Ascending aorta (tissue), 2 donors: ENCODE results near the gene ELAVL1. TPM values are rescaled to one million over a fixed set of nuclear protein-coding genes. Genes with fewer than 3 reads are reported as not detected.

Experiments
- DNase-seq, 2 donors: peaks; one replicate each; pipeline ENCODE4 v3.0.0-alpha.2; 2019; ENCODE audit warnings: low spot score in 2 of 2
- H3K27ac ChIP-seq, 2 donors: fragments of 200-600 bp; sonication (generic); one replicate each; pipeline ENCODE4 v1.5.1; 2016 to 2017; ENCODE audit warnings: mild to moderate bottlenecking in 1 of 2
- H3K27me3 ChIP-seq: fragments of 200-600 bp; sonication (generic); one replicate; pipeline ENCODE4 v1.5.1; 2017
- H3K36me3 ChIP-seq, 2 donors: fragments of 200-600 bp; sonication (generic); one replicate each; pipeline ENCODE4 v1.5.1; 2016
- H3K4me1 ChIP-seq, 2 donors: fragments of 200-600 bp; sonication (generic); one replicate each; pipeline ENCODE4 v1.5.1; 2016 to 2017; ENCODE audit warnings: mild to moderate bottlenecking in 1 of 2
- H3K4me3 ChIP-seq, 2 donors: fragments of 200-600 bp; sonication (generic); one replicate each; pipeline ENCODE4 v1.5.1; 2016 to 2017; ENCODE audit warnings: mild to moderate bottlenecking in 1 of 2
- H3K9me3 ChIP-seq, 2 donors: fragments of 200-600 bp; sonication (generic); one replicate each; pipeline ENCODE4 v1.5.1; 2016
- CTCF ChIP-seq, 3 experiments: fragments of 200-600 bp in 2 of 3; fragments of 450-650 bp in 1 of 3; sonication (generic) in 2 of 3; IDR thresholded peaks; one replicate each; pipeline ENCODE4 v1.5.1; 2016 to 2019; ENCODE audit warnings: antibody characterized with exemption in 3 of 3, mild to moderate bottlenecking in 1 of 3, moderate library complexity in 1 of 3
- intact Hi-C: fragments of 100-400 bp; cut with DNase I; formaldehyde crosslinking; loops from one replicate; pipeline ENCODE4 v1.15.1; 2023
- total RNA-seq: library from RNA; depleted of rRNA; stranded (reverse); fragments of >200 nt; gene quantifications from one replicate; pipeline ENCODE4 v1.1.0, GENCODE V29; 2016

ELAVL1 gene
- total RNA-seq, 1 donor from 2014 or later, result 19.9 TPM

GRCh38 chr19:7928741-7929701, 76.4 kb downstream of the ELAVL1 start:
- H3K36me3 ChIP-seq, result peaks cover 26 to 36% of the 10 kb centered on the region in 2 donors
- peak overlapping the region; percentile 93 to 96 for H3K27ac ChIP-seq
- no peaks in the 10 kb centered on the region for H3K27me3 ChIP-seq
- DNase-seq, result peak in 1 of 2 donors; percentile 90
- H3K9me3 ChIP-seq, result no peaks in the 10 kb centered on the region
- intact Hi-C loops, result loop anchor here (1.0 to 10.0 kb wide), 5 partner anchors 14 to 1856 kb away; partner anchors contain the start of genes ALKBH7, TIMM44 and ZNF414
- H3K4me3 ChIP-seq, result peak overlapping the region; percentile 10 to 51
- peaks cover 18 to 58% of the 10 kb centered on the region in 2 donors for H3K4me1 ChIP-seq
- peak; percentile 2 to 37 (median 35) for TF ChIP-seq CTCF (IDR thresholded peaks at IDR 0.05)

- H3K27me3 ChIP-seq, result no peaks in the 10 kb centered on the region
- no peak for DNase-seq
- H3K4me3 ChIP-seq, result peak overlapping the region in 1 of 2 donors; percentile 51
- peaks cover 19 to 29% of the 10 kb centered on the region in 2 donors for H3K36me3 ChIP-seq
- intact Hi-C loops, result loop anchor here (5.0 to 10.0 kb wide), 4 partner anchors 586 to 1856 kb away; partner anchors contain the start of genes ALKBH7 and ZNF414
- TF ChIP-seq CTCF (IDR thresholded peaks at IDR 0.05), result no peak
- H3K4me1 ChIP-seq, result peaks cover 18 to 58% of the 10 kb centered on the region in 2 donors
- H3K27ac ChIP-seq, result peak overlapping the region; percentile 93 to 96
- H3K9me3 ChIP-seq, result no peaks in the 10 kb centered on the region
These were observed 77.1 kb downstream of the ELAVL1 start for GRCh38 chr19:7928334-7928706.

GRCh38 chr19:7927605-7928333, 77.7 kb downstream of the ELAVL1 start:
- H3K4me3 ChIP-seq, result peak overlapping the region in 1 of 2 donors; percentile 51
- H3K4me1 ChIP-seq, result peaks cover 18 to 58% of the 10 kb centered on the region in 2 donors

GRCh38 chr19:7926727-7927604, 78.5 kb downstream of the ELAVL1 start:
- Histone ChIP-seq H3K4me1 (peaks cover 21 to 65% of the 10 kb centered on the region in 2 donors), H3K27me3 (no peaks in the 10 kb centered on the region), H3K9me3 (no peaks in the 10 kb centered on the region), H3K27ac (peak overlapping the region; percentile 93 to 96), H3K4me3 (no peak overlapping the region), H3K36me3 (peaks cover 9 to 27% of the 10 kb centered on the region in 2 donors)
- TF ChIP-seq CTCF (IDR thresholded peaks at IDR 0.05), result no peak
- intact Hi-C loops, result loop anchor here (5.0 to 10.0 kb wide), 4 partner anchors 588 to 1858 kb away; partner anchors contain the start of genes ALKBH7 and ZNF414
- DNase-seq, result no peak

More at GRCh38 chr19:7927605-7928333, 77.7 kb downstream of the ELAVL1 start:
- intact Hi-C loops, result loop anchor here (5.0 to 10.0 kb wide), 4 partner anchors 587 to 1857 kb away; partner anchors contain the start of genes ALKBH7 and ZNF414
- H3K27ac ChIP-seq, result peak overlapping the region; percentile 93 to 96
- TF ChIP-seq CTCF (IDR thresholded peaks at IDR 0.05), result no peak
- peaks cover 13 to 27% of the 10 kb centered on the region in 2 donors for H3K36me3 ChIP-seq
- H3K27me3 ChIP-seq, result no peaks in the 10 kb centered on the region
- H3K9me3 ChIP-seq, result no peaks in the 10 kb centered on the region
- DNase-seq, result no peak
